Upper lobe of left lung (tissue), 4 donors: ENCODE measurements around the gene TLK2.

Experiments used
- CTCF ChIP-seq, 6 experiments: fragments of 450-650 bp in 4 of 6; fragments of 200-600 bp in 2 of 6; sonication (generic) in 2 of 6; IDR thresholded peaks; one replicate each; pipeline ENCODE4 v1.5.1; 2016 to 2019; ENCODE audit warnings: antibody characterized with exemption in 6 of 6
- EP300 ChIP-seq, 4 donors: sonication (generic); formaldehyde crosslinking; IDR thresholded peaks; one replicate each; pipeline ENCODE4 v1.5.1; 2017; ENCODE audit warnings: antibody characterized with exemption in 4 of 4, control low read depth in 2 of 4
- POLR2A ChIP-seq, 4 donors: fragments of 450-650 bp; IDR thresholded peaks; one replicate each; pipeline ENCODE4 v1.5.1; 2016 to 2017; ENCODE audit warnings: antibody characterized with exemption in 4 of 4, mild to moderate bottlenecking in 2 of 4
- POLR2AphosphoS5 ChIP-seq, 2 donors: sonication (generic); formaldehyde crosslinking; IDR thresholded peaks; one replicate each; pipeline ENCODE4 v1.5.1; 2017; ENCODE audit warnings: antibody characterized with exemption in 2 of 2

DNA sequence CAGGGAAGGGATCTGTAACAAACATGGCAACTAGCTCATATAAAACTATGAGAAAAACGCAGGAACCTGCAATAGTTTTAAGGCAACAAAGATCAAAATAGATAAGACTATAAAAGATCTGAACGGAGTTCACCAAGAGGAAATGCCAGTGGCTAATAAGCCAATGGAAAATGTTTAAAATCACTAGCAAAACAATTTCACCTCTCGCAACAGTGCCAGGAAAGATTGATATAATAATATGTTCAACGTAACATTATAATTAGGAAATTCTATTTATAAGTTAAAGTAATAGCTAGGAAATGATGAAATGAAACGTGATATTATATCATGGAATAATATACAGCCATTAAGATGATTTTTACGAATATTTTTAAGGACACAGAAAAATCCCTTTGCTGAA, 164.9 kb downstream of the TLK2 start:
- TF ChIP-seq CTCF (IDR thresholded peaks at IDR 0.05) (no peak), POLR2AphosphoS5 (IDR thresholded peaks at IDR 0.05) (no peak), POLR2A (IDR thresholded peaks at IDR 0.05) (no peak), EP300 (IDR thresholded peaks at IDR 0.05) (no peak)
